NOMO-1 treated with DMSO at 0.1 percent for 48 hours (cell line): ENCODE results near the gene CDH15.
"Not testable (repeated sequence)": the region's sequence is repeated elsewhere in the genome, so short reads cannot be mapped to it uniquely, and the experiment has no call there.

ENCODE experiments used
- DNase-seq: peaks from one replicate; lab custom pipeline; 2025; ENCODE audit not compliant: unreplicated experiment; lab: John Stamatoyannopoulos, UW

The CDH15 gene

GRCh38 chr16:89172171-89172527, 601 bp downstream of the CDH15 start:
- no peak for DNase-seq

GRCh38 chr16:89172528-89173173, 1.1 kb downstream of the CDH15 start:
- DNase-seq: no peak

GRCh38 chr16:89173174-89173921, 1.8 kb downstream of the CDH15 start:
- no peak for DNase-seq

GRCh38 chr16:89174055-89174827, 2.7 kb downstream of the CDH15 start:
- DNase-seq: no peak

- no peak for DNase-seq
Measured at GRCh38 chr16:89174877-89175276, 3.3 kb downstream of the CDH15 start.

GRCh38 chr16:89175280-89176146, 4.0 kb downstream of the CDH15 start:
- no peak for DNase-seq

- DNase-seq: no peak
Measured at GRCh38 chr16:89176147-89176690, 4.7 kb downstream of the CDH15 start.

- no peak for DNase-seq
Measured at GRCh38 chr16:89176717-89177116, 5.2 kb downstream of the CDH15 start.

- DNase-seq: no peak
Measured at GRCh38 chr16:89177501-89177900, 6.0 kb downstream of the CDH15 start.

- no peak for DNase-seq
Measured at GRCh38 chr16:89178453-89179147, 7.1 kb downstream of the CDH15 start.

- no peak for DNase-seq
Measured at GRCh38 chr16:89179148-89179484, 7.6 kb downstream of the CDH15 start.

GRCh38 chr16:89179656-89180315, 8.2 kb downstream of the CDH15 start:
- DNase-seq: no peak

- DNase-seq: no peak
Measured at GRCh38 chr16:89183463-89183862, 11.9 kb downstream of the CDH15 start.

- no peak for DNase-seq
Measured at GRCh38 chr16:89183975-89184676, 12.6 kb downstream of the CDH15 start.

GRCh38 chr16:89184677-89184932, 13.1 kb downstream of the CDH15 start:
- no peak for DNase-seq

- no peak for DNase-seq
Measured at GRCh38 chr16:89184933-89185794, 13.6 kb downstream of the CDH15 start.

GRCh38 chr16:89185887-89186592, 14.5 kb downstream of the CDH15 start:
- not testable (repeated sequence) for DNase-seq

- not testable (repeated sequence) for DNase-seq
Measured at GRCh38 chr16:89186593-89187031, 15.1 kb downstream of the CDH15 start.
